Fibroblast of the aortic adventitia (primary cell): ENCODE measurements around the gene TERT. TPM values are rescaled to one million over a fixed set of nuclear protein-coding genes. Genes with fewer than 3 reads are reported as not detected.
"Not testable (repeated sequence)": the region's sequence is repeated elsewhere in the genome, so short reads cannot be mapped to it uniquely, and the experiment has no call there.

ENCODE experiments used
- DNase-seq: peaks from one replicate; pipeline ENCODE4 v3.0.0-alpha.2; 2010; ENCODE audit warnings: low read depth
- H3K4me3 ChIP-seq: 2 replicates; pipeline ENCODE4 v1.5.1; 2011; ENCODE audit warnings: low read depth, mild to moderate bottlenecking, control low read depth, low read length, moderate library complexity
- total RNA-seq: library from RNA; depleted of rRNA; stranded (reverse); fragments of >200 nt; gene quantifications from 2 replicates; pipeline ENCODE4 v1.2.3, GENCODE V29; 2012; ENCODE audit warnings: low replicate concordance
- TF ChIP-seq, protein P1 (sequence below): IDR thresholded peaks from 2 replicates; pipeline ENCODE4 v1.5.1; 2011; ENCODE audit warnings: mild to moderate bottlenecking, low read length, control low read depth, inconsistent platforms; ENCODE audit not compliant: insufficient read depth

TERT gene
- total RNA-seq, 1 donor: not detected

DNA sequence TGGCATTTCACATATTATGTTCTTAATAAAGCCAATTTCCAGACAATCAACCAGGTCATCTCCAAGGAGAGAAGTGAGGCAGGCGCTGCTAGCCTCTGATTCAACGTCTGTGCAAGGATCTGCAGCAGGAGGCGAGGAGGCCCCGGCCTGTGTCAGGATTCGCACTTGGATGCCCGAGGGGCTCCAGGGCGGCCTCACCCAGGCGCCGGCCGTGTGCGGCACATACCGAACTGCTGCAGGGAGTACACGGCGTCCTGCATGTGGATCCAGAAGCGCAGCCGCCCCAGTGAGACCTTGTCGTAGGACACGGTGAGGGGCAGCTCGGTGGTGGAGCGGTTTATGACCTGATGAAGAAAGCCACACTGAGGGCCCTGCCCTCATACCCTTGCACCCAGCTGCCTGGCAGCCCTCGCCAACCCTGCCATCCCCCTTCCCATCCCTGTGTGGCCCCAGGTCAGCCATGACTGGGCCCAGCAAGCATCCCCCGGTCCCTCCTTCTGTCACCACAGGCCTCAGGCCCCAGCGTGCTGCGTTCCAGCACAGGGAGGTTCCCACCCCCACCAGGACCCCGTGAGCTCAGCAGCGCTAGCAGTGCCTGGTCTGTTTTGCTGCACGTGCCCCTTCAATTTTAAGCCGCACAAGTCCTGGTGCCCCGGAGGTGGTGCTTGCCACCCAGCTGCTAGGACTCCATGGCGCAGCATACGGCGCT lies 40.1 kb upstream of the TERT start:
- no peak for DNase-seq
- no peak overlapping the region for H3K4me3 ChIP-seq
- TF ChIP-seq, protein P1, sequence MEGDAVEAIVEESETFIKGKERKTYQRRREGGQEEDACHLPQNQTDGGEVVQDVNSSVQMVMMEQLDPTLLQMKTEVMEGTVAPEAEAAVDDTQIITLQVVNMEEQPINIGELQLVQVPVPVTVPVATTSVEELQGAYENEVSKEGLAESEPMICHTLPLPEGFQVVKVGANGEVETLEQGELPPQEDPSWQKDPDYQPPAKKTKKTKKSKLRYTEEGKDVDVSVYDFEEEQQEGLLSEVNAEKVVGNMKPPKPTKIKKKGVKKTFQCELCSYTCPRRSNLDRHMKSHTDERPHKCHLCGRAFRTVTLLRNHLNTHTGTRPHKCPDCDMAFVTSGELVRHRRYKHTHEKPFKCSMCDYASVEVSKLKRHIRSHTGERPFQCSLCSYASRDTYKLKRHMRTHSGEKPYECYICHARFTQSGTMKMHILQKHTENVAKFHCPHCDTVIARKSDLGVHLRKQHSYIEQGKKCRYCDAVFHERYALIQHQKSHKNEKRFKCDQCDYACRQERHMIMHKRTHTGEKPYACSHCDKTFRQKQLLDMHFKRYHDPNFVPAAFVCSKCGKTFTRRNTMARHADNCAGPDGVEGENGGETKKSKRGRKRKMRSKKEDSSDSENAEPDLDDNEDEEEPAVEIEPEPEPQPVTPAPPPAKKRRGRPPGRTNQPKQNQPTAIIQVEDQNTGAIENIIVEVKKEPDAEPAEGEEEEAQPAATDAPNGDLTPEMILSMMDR: no peak

DNA sequence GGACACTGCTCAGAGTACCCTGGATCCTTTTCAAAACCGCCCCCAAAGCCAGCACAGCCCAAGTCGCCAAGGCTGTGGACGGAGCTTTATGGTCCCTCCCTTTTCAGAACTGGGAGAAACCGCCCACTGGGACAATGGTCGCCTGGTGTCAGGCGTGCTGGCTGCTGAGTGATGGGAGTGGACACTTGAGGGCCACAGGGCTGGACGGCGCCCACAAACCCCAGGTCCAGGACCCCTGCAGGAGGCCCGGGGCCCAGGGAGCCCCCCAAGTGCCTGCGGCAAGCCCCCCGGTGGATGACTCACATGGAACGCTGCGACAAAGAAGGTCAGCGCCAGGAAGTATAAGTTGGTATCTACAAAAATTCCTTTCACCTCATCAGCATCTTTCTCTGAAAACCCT lies 39.1 kb upstream of the TERT start:
- no peak overlapping the region for H3K4me3 ChIP-seq
- TF ChIP-seq, protein P1: no peak

DNA sequence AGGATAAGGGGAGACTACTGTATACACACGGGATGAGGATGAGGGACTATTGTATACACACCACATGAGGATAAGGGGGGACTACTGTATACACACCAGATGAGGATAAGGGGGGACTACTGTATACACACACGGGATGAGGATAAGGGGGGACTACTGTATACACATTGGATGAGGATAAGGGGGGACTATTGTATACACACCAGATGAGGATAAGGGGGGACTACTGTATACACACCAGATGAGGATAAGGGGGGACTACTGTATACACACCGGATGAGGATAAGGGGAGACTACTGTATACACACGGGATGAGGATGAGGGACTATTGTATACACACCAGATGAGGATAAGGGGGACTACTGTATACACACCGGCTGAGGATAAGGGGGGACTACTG lies 38.4 kb upstream of the TERT start:
- DNase-seq, H3K4me3 ChIP-seq: not testable (repeated sequence)

More for the DNA sequence above, 39.1 kb upstream of the TERT start:
- no peak for DNase-seq

DNA sequence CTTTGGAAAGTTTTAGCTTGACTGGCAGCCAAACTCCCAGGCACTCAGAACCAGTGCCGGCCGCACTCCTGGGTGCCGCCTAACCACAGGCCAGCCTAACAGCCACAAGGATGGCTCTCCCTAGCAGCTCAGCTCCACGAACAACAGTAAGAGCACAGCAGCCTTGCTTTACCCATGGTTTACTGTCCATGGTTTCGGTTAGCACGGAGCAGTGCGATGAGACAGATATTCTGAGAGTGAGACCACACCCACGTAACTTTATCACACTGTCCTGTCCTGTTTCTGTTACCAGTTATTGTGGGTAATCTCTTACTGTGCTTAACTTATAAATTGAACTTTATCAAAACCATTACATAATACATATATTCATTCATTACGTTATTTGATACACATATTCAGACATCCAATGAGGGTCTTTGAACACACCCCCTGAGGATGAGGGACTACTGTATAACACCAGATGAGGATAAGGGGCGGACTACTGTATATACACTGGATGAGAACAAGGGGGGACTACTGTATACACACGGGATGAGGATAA lies 37.7 kb upstream of the TERT start:
- no peak overlapping the region for H3K4me3 ChIP-seq
- TF ChIP-seq, protein P1: no peak
- DNase-seq: no peak

DNA sequence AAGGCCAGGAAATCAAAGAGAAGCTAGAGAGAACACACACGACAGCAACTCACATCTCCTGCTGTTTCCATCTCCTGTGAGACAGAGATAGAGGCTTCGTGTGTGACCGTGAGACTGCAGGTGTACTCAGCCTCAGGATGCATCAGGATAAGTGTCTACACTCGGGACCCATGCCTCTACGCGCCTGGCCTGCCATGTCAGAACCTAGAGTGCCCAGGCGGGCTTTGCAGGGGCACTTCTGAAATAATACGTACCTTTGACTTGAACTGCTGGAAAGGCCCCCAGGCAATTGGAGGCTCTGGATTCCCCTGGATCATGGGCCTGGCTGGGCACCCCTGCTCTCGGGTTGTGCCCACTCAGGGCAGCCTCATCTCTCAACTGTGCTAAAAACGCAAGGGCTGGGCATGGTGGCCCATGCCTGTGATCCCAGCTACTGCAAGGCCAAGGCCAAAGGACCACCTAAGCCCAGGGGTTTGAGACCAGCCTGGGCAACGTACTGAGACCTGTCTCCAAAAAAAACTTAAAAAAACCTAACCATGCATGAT lies 37.1 kb upstream of the TERT start:
- no peak overlapping the region for H3K4me3 ChIP-seq
- no peak for DNase-seq
- TF ChIP-seq, protein P1: no peak

DNA sequence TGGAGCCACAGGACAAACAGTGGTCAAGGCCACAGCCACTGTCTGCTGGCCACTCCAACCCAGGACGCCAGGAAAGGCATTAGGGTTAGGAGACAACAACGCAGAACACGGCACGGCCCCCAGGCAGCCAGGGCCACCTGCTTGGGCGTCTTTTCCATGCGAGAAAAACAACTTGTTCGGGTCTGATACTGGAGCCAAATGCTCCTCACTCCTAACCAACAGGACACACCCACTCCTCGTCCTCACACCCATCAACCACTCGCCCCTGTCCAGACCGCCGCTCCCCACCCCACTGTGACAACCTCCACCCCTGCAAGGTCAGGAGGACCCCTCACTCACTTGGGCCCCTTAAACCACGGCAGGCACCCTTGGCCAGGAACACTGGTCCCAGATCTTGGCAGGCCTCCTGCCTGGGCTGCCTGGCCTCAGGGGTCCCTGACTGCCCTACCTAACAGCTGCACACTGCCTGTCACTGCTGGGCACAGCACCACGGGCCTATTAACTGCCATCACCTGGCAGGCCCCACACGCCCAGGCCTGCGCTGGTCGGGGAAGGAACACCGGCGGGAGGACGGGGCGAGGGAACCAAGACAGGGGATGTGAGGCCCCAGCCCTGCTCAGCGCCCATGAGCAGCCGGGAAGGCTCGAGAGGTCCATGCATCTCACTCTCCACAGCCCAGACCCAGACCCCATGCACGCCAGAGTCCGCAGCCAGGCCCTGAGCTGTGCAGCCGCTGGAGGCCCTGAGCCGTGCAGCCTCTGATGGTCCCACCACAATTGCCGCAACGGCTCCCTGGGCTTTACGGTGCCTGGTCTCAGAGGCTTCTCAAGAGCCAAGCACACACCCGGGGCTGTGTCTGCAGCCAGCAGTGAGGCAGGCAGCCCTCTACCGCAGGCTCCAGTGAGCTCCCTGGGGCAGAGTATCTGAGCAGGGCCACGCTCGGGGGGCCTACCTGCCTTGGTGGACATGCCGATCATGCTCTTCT lies 36.3 kb upstream of the TERT start:
- TF ChIP-seq, protein P1: no peak
- no peak overlapping the region for H3K4me3 ChIP-seq
- no peak for DNase-seq
